Measurements from ENCODE around the gene COA7.
"Not testable (repeated sequence)": the region's sequence is repeated elsewhere in the genome, so short reads cannot be mapped to it uniquely, and the experiment has no call there.

Gene COA7

DNA sequence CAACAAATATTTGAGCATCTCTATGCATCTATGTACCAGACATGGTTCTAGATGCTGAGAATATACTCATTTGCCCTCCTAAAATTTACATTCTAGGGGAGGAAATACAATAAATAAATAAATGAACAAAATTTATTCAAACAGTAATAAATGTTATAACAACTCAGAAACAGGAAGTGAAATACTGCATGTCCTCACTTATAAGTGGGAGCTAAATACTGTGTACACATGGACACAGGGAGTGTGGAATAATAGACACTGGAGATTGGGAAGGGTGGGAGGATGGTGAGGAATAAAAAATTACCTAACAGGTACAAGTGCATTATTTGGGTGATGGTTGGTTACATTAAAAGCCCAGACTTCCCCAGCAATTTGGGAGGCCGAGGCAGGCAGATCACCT is 4.3 kb downstream of the COA7 start:
- no peak overlapping the region for H3K4me3 ChIP-seq (ENCODE audit: low read depth, low read length)
- no peak for DNase-seq (ENCODE audit: low read depth)
- TF ChIP-seq POLR2A (IDR thresholded peaks at IDR 0.05; ENCODE audit: extremely low read depth, insufficient read length) (no peak), MYC (IDR thresholded peaks at IDR 0.05; ENCODE audit: low read depth, low read length) (no peak)
- TF ChIP-seq, protein P1, sequence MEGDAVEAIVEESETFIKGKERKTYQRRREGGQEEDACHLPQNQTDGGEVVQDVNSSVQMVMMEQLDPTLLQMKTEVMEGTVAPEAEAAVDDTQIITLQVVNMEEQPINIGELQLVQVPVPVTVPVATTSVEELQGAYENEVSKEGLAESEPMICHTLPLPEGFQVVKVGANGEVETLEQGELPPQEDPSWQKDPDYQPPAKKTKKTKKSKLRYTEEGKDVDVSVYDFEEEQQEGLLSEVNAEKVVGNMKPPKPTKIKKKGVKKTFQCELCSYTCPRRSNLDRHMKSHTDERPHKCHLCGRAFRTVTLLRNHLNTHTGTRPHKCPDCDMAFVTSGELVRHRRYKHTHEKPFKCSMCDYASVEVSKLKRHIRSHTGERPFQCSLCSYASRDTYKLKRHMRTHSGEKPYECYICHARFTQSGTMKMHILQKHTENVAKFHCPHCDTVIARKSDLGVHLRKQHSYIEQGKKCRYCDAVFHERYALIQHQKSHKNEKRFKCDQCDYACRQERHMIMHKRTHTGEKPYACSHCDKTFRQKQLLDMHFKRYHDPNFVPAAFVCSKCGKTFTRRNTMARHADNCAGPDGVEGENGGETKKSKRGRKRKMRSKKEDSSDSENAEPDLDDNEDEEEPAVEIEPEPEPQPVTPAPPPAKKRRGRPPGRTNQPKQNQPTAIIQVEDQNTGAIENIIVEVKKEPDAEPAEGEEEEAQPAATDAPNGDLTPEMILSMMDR (IDR thresholded peaks at IDR 0.05; ENCODE audit: low read depth, low read length) = no peak
- TF ChIP-seq, protein P2, sequence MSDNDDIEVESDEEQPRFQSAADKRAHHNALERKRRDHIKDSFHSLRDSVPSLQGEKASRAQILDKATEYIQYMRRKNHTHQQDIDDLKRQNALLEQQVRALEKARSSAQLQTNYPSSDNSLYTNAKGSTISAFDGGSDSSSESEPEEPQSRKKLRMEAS (IDR thresholded peaks at IDR 0.05; ENCODE audit: low read depth, low read length) = no peak

DNA sequence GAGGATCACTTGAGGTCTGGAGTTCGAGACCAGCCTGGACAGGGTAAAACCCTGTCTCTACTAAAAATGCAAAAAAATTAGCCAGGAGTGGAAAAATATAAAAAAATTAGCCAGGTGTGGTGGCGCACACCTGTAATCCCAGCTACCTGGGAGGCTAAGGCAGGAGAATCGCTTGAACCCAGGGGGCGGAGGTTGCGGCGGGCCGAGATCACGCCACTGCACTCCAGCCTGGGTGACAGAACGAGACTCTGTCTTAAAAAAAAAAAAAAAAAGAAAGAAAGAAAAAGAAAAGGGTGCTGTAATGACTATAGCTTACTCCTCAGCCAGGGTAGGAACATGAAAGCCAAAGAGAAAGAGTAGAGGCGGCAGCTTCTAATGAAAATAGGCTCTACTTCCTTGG is 4.8 kb downstream of the COA7 start:
- DNase-seq (ENCODE audit: low read depth); H3K4me3 ChIP-seq (ENCODE audit: low read depth, low read length): not testable (repeated sequence)

DNA sequence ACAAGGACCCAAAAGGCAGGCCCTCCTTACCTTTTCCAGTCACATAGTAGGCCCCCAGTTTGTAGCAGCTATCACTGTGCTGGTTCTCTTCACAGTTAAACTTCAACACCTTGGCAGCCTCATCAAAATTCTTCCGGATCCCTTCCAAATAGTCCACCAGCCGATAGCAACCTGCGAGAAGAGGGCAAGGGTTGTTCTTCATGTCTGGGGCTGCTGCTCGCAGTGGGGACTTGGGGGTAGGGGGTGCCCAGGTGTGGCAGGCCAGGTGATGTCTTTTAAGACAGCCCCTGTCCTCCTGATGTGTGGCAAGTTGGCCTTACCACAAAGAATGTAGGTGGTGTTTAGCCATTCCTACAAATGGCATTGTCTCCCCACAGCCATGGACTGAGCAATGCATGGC is 5.5 kb downstream of the COA7 start:
- TF ChIP-seq, protein P1 (IDR thresholded peaks at IDR 0.05; ENCODE audit: low read depth, low read length) = no peak
- TF ChIP-seq, protein P2 (IDR thresholded peaks at IDR 0.05; ENCODE audit: low read depth, low read length) = no peak
- no peak for DNase-seq (ENCODE audit: low read depth)
- no peak overlapping the region for H3K4me3 ChIP-seq (ENCODE audit: low read depth, low read length)

DNA sequence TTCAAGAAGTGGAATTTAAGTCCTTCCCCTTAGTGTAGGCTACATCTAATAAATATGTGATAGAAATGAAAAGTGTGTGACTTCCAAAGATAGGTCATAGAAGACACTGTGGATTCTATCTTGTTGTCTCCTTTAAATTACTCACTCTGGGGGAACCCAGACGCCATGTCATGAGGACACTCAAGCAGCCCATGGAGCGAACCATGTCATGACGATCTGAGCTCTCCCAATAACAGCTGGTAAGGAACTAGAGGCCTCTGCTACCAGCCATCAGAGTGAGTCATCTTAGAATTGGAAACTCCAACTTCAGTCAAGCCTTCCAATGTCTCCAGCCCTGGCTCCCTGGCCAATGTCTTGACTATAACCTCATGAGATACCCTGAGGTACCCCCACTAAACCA is 6.3 kb downstream of the COA7 start:
- no peak for DNase-seq (ENCODE audit: low read depth)
- TF ChIP-seq POLR2A (IDR thresholded peaks at IDR 0.05; ENCODE audit: extremely low read depth, insufficient read length) (no peak), MYC (IDR thresholded peaks at IDR 0.05; ENCODE audit: low read depth, low read length) (no peak)
- TF ChIP-seq, protein P1 (IDR thresholded peaks at IDR 0.05; ENCODE audit: low read depth, low read length) = no peak
- TF ChIP-seq, protein P2 (IDR thresholded peaks at IDR 0.05; ENCODE audit: low read depth, low read length) = no peak
- no peak overlapping the region for H3K4me3 ChIP-seq (ENCODE audit: low read depth, low read length)

DNA sequence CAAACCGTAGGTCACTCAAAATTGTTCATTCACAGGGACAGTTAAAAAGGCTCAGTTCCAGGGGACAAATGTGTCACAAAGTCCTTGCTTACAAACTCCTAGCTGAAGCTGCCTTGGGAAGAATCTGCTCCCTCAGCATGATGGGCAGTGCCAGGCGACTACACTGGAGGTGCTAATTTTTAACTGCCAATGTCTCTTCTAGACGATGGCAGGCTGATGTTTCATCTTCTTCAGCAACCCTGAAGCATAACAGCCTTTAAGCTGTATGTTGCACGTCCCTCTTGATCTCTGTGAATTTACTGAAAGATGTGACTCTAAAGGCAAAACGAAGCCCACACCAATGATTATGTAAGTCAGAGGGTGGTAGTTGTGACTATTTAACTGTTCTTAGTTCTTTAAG is 11.3 kb downstream of the COA7 start:
- no peak overlapping the region for H3K4me3 ChIP-seq (ENCODE audit: low read depth, low read length)
- no peak for DNase-seq (ENCODE audit: low read depth)
- TF ChIP-seq, protein P2 (IDR thresholded peaks at IDR 0.05; ENCODE audit: low read depth, low read length) = no peak
- TF ChIP-seq, protein P1 (IDR thresholded peaks at IDR 0.05; ENCODE audit: low read depth, low read length) = no peak
- TF ChIP-seq POLR2A (IDR thresholded peaks at IDR 0.05; ENCODE audit: extremely low read depth, insufficient read length) (no peak), MYC (IDR thresholded peaks at IDR 0.05; ENCODE audit: low read depth, low read length) (no peak)

DNA sequence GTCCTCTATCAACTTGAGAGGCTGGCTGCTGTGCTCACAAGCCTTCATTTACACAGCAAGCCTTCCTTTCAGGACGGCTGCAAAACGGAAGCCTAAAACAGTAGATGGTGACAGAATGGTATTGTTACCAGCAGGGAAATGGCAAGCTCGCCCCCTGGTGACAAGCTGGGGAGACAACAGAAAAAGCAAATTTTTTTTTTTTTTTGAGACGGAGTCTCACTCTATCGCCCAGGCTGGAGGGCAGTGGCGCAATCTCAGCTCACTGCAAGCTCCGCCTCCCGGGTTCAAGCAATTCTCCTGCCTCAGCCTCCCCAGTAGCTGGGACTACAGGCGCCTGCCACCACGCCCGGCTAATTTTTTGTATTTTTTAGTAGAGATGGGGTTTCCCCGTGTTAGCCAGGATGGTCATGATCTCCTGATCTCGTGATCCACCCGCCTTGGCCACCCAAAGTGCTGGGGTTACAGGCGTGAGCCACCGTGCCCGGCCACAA is 11.8 kb downstream of the COA7 start:
- DNase-seq (ENCODE audit: low read depth) = peak; percentile 84
- not testable (repeated sequence) for H3K4me3 ChIP-seq (ENCODE audit: low read depth, low read length)
- TF ChIP-seq, protein P1 (IDR thresholded peaks at IDR 0.05; ENCODE audit: low read depth, low read length) = peak; percentile 67
